Left lung (tissue), 10 donors: ENCODE measurements around the gene NOTCH4. TPM values are rescaled to one million over a fixed set of nuclear protein-coding genes. Genes with fewer than 3 reads are reported as not detected.

Experiments
- ATAC-seq: fragments of 200-7000 bp; cut with Tn5 transposase; one replicate; pipeline ENCODE4 v1.9.1; 2020; ENCODE audit warnings: moderate library complexity
- DNase-seq, 4 donors: peaks; one replicate each; pipeline ENCODE4 v3.0.0-alpha.2; 2013 to 2020
- H3K27ac ChIP-seq, 2 donors: fragments of 200-600 bp; sonication (generic) in 1 of 2; one replicate each; pipeline versions ENCODE4 v1.5.0 to v1.8.0; 2020 to 2021
- H3K27me3 ChIP-seq, 2 donors: fragments of 200-600 bp; sonication (generic) in 1 of 2; one replicate each; pipeline versions ENCODE4 v1.5.0 to v1.8.0; 2020 to 2021
- H3K36me3 ChIP-seq, 2 donors: fragments of 200-600 bp; sonication (generic) in 1 of 2; one replicate each; pipeline versions ENCODE4 v1.5.0 to v1.8.0; 2020 to 2021
- H3K4me1 ChIP-seq, 2 donors: fragments of 200-600 bp; one replicate each; pipeline ENCODE4 v1.8.0; 2021
- H3K4me3 ChIP-seq, 2 donors: fragments of 200-600 bp; sonication (generic) in 1 of 2; one replicate each; pipeline versions ENCODE4 v1.5.0 to v1.8.0; 2020 to 2021; ENCODE audit warnings: mild to moderate bottlenecking in 1 of 2
- H3K9me3 ChIP-seq, 2 donors: fragments of 200-600 bp; sonication (generic) in 1 of 2; one replicate each; pipeline versions ENCODE4 v1.5.0 to v1.8.0; 2020 to 2021
- CTCF ChIP-seq, 2 donors: fragments of 200-600 bp; sonication (generic) in 1 of 2; IDR thresholded peaks; one replicate each; pipeline versions ENCODE4 v1.5.0 to v1.8.0; 2021; ENCODE audit warnings: antibody characterized with exemption in 2 of 2
- intact Hi-C, 2 donors: fragments of 100-400 bp; cut with DNase I; formaldehyde crosslinking; loops; one replicate each; pipeline versions ENCODE4 v1.11.2 to v1.14.2; 2022
- polyA plus RNA-seq, 6 donors: library from polyadenylated mRNA; unstranded; fragments of 120-200 nt; gene quantifications; one replicate each; pipeline ENCODE4 v1.2.1, GENCODE V29; 2013; ENCODE audit not compliant: insufficient read length in 6 of 6
- total RNA-seq, 2 donors: library from RNA; stranded (reverse); fragmentation: NEBNext Ultra II Directional; extraction: Animal tissue kit (Norgen Biotek cat#: 25700); gene quantifications; one replicate each; pipeline ENCODE4 v1.2.1, GENCODE V29; 2021
- donor health status: DM: no; HTN: yes; CAD: no.
- donor health status: DM: no; HTN: no; CAD: no.

NOTCH4 gene
- total and polyA plus RNA-seq, 8 donors = 37.0 to 58.4 (median 50.7) TPM

GRCh38 chr6:32173051-32173727, 50.7 kb downstream of the NOTCH4 start:
- Histone ChIP-seq H3K36me3 (peaks cover 0 to 33% of the 10 kb centered on the region in 2 donors), H3K4me1 (peaks cover 20 to 40% of the 10 kb centered on the region in 2 donors), H3K9me3 (no peaks in the 10 kb centered on the region), H3K27ac (no peak overlapping the region), H3K4me3 (no peak overlapping the region), H3K27me3 (no peaks in the 10 kb centered on the region)
- DNase-seq (no peak), ATAC-seq (no peak)
- intact Hi-C loops = no loop called here
- TF ChIP-seq CTCF (IDR thresholded peaks at IDR 0.05) = no peak

- peaks cover 0 to 53% of the 10 kb centered on the region in 2 donors for H3K36me3 ChIP-seq
- H3K9me3 ChIP-seq = no peaks in the 10 kb centered on the region
- no peak overlapping the region for H3K4me3 ChIP-seq
- H3K27me3 ChIP-seq = no peaks in the 10 kb centered on the region
- DNase-seq = no peak
- TF ChIP-seq CTCF (IDR thresholded peaks at IDR 0.05) = no peak
- H3K27ac ChIP-seq = no peak overlapping the region
- ATAC-seq = no peak
- intact Hi-C loops = no loop called here
- H3K4me1 ChIP-seq = peaks cover 11 to 29% of the 10 kb centered on the region in 2 donors
Observed at GRCh38 chr6:32171234-32171633, 52.6 kb downstream of the NOTCH4 start.

- TF ChIP-seq CTCF (IDR thresholded peaks at IDR 0.05) = no peak
- Histone ChIP-seq H3K27ac (no peak overlapping the region), H3K9me3 (no peaks in the 10 kb centered on the region), H3K27me3 (no peaks in the 10 kb centered on the region), H3K4me3 (no peak overlapping the region), H3K36me3 (peaks cover 0 to 53% of the 10 kb centered on the region in 2 donors), H3K4me1 (peaks cover 10 to 25% of the 10 kb centered on the region in 2 donors)
- intact Hi-C loops = no loop called here
- no peak for DNase-seq
- ATAC-seq = no peak
Observed at GRCh38 chr6:32170294-32170693, 53.6 kb downstream of the NOTCH4 start.

GRCh38 chr6:32168807-32169591, 54.9 kb downstream of the NOTCH4 start:
- Histone ChIP-seq H3K4me1 (peaks cover 0 to 13% of the 10 kb centered on the region in 2 donors), H3K9me3 (no peaks in the 10 kb centered on the region), H3K27me3 (no peaks in the 10 kb centered on the region), H3K27ac (no peak overlapping the region), H3K36me3 (peaks cover 0 to 53% of the 10 kb centered on the region in 2 donors), H3K4me3 (no peak overlapping the region)
- intact Hi-C loops = no loop called here
- DNase-seq (peak in 1 of 4 donors; percentile 45), ATAC-seq (no peak)
- TF ChIP-seq CTCF (IDR thresholded peaks at IDR 0.05) = no peak

- Histone ChIP-seq H3K27me3 (peaks cover 0 to 6% of the 10 kb centered on the region in 2 donors), H3K4me1 (peaks cover 0 to 6% of the 10 kb centered on the region in 2 donors), H3K27ac (peak overlapping the region in 1 of 2 donors; percentile 28), H3K4me3 (no peak overlapping the region), H3K36me3 (peaks cover 0 to 53% of the 10 kb centered on the region in 2 donors), H3K9me3 (no peaks in the 10 kb centered on the region)
- intact Hi-C loops = no loop called here
- TF ChIP-seq CTCF (IDR thresholded peaks at IDR 0.05) = no peak
- peak in 1 of 4 donors; percentile 18 for DNase-seq
- ATAC-seq = no peak
Observed at GRCh38 chr6:32168350-32168749, 55.5 kb downstream of the NOTCH4 start.
